Erythroblast (primary cell): ENCODE data around the gene LCTL.

ENCODE experiments used
- GATA1 ChIP-seq: IDR thresholded peaks from 2 replicates; pipeline ENCODE4 v1.6.1; 2011; ENCODE audit warnings: low read depth, mild to moderate bottlenecking, control low read depth, low read length, moderate library complexity
- POLR2A ChIP-seq: IDR thresholded peaks from 2 replicates; pipeline ENCODE4 v1.6.1; 2011; ENCODE audit warnings: mild to moderate bottlenecking, low read length

GRCh38 chr15:66594344-66594743 is 28.5 kb upstream of the LCTL start:
- TF ChIP-seq POLR2A (no peak), GATA1 (no peak)
